8988T (cell line): Measurements from ENCODE around the gene MED13L.
"Not testable (repeated sequence)": the region's sequence is repeated elsewhere in the genome, so short reads cannot be mapped to it uniquely, and the experiment has no call there.

ENCODE experiments used
- DNase-seq: peaks from one replicate; pipeline ENCODE4 v3.0.0; 2011

MED13L gene

GRCh38 chr12:116145451-116145850 lies 132.0 kb downstream of the MED13L start:
- no peak for DNase-seq

- no peak for DNase-seq
Measured at GRCh38 chr12:116144384-116144783, 133.1 kb downstream of the MED13L start.

GRCh38 chr12:116143909-116144308 lies 133.6 kb downstream of the MED13L start:
- no peak for DNase-seq

- no peak for DNase-seq
Measured at GRCh38 chr12:116142936-116143898, 134.3 kb downstream of the MED13L start.

- DNase-seq = no peak
Measured at GRCh38 chr12:116141833-116142162, 135.7 kb downstream of the MED13L start.

- DNase-seq = no peak
Measured at GRCh38 chr12:116141110-116141832, 136.2 kb downstream of the MED13L start.

GRCh38 chr12:116140529-116140928 lies 137.0 kb downstream of the MED13L start:
- no peak for DNase-seq

- DNase-seq = no peak
Measured at GRCh38 chr12:116138781-116139180, 138.7 kb downstream of the MED13L start.

GRCh38 chr12:116138364-116138763 lies 139.1 kb downstream of the MED13L start:
- DNase-seq = no peak

- no peak for DNase-seq
Measured at GRCh38 chr12:116137318-116137717, 140.2 kb downstream of the MED13L start.

GRCh38 chr12:116136340-116136739 lies 141.2 kb downstream of the MED13L start:
- no peak for DNase-seq

GRCh38 chr12:116135209-116135930 lies 142.1 kb downstream of the MED13L start:
- no peak for DNase-seq

- DNase-seq = no peak
Measured at GRCh38 chr12:116133636-116134214, 143.8 kb downstream of the MED13L start.

- no peak for DNase-seq
Measured at GRCh38 chr12:116133149-116133548, 144.3 kb downstream of the MED13L start.

GRCh38 chr12:116131987-116132386 lies 145.5 kb downstream of the MED13L start:
- not testable (repeated sequence) for DNase-seq

- no peak for DNase-seq
Measured at GRCh38 chr12:116131176-116131575, 146.3 kb downstream of the MED13L start.

- no peak for DNase-seq
Measured at GRCh38 chr12:116130431-116130830, 147.1 kb downstream of the MED13L start.

- DNase-seq = no peak
Measured at GRCh38 chr12:116128779-116129178, 148.7 kb downstream of the MED13L start.

GRCh38 chr12:116127859-116128258 lies 149.6 kb downstream of the MED13L start:
- no peak for DNase-seq

- no peak for DNase-seq
Measured at GRCh38 chr12:116126610-116127009, 150.9 kb downstream of the MED13L start.

- no peak for DNase-seq
Measured at GRCh38 chr12:116125956-116126566, 151.4 kb downstream of the MED13L start.

- no peak for DNase-seq
Measured at GRCh38 chr12:116125084-116125483, 152.4 kb downstream of the MED13L start.
